ENCODE measurements around the gene ACP5.

ACP5 gene

GRCh38 chr19:11555246-11555645 is 22.2 kb downstream of the ACP5 start:
- in situ Hi-C loops (cut with HindIII; ENCODE audit: low sequenced_read_pairs): no loop called here
- no peak for TF ChIP-seq CTCF (IDR thresholded peaks at IDR 0.05; ENCODE audit: low read depth, low read length, missing control alignments)
- no peak for DNase-seq (ENCODE audit: low read depth)
- no peak overlapping the region for H3K4me3 ChIP-seq (ENCODE audit: low read depth, low read length)

GRCh38 chr19:11554160-11554559 is 23.3 kb downstream of the ACP5 start:
- in situ Hi-C loops (cut with HindIII; ENCODE audit: low sequenced_read_pairs): no loop called here
- no peak for DNase-seq (ENCODE audit: low read depth)
- no peak for TF ChIP-seq CTCF (IDR thresholded peaks at IDR 0.05; ENCODE audit: low read depth, low read length, missing control alignments)
- no peak overlapping the region for H3K4me3 ChIP-seq (ENCODE audit: low read depth, low read length)

- no peak overlapping the region for H3K4me3 ChIP-seq (ENCODE audit: low read depth, low read length)
- TF ChIP-seq CTCF (IDR thresholded peaks at IDR 0.05; ENCODE audit: low read depth, low read length, missing control alignments): no peak
- DNase-seq (ENCODE audit: low read depth): no peak
- in situ Hi-C loops (cut with HindIII; ENCODE audit: low sequenced_read_pairs): no loop called here
Observed at GRCh38 chr19:11552666-11553372, 24.6 kb downstream of the ACP5 start.

- TF ChIP-seq CTCF (IDR thresholded peaks at IDR 0.05; ENCODE audit: low read depth, low read length, missing control alignments): peak; percentile 49
- in situ Hi-C loops (cut with HindIII; ENCODE audit: low sequenced_read_pairs): no loop called here
- no peak overlapping the region for H3K4me3 ChIP-seq (ENCODE audit: low read depth, low read length)
- no peak for DNase-seq (ENCODE audit: low read depth)
Observed at GRCh38 chr19:11551603-11552235, 25.7 kb downstream of the ACP5 start.

GRCh38 chr19:11550265-11550664 is 27.2 kb downstream of the ACP5 start:
- no peak overlapping the region for H3K4me3 ChIP-seq (ENCODE audit: low read depth, low read length)
- in situ Hi-C loops (cut with HindIII; ENCODE audit: low sequenced_read_pairs): no loop called here
- no peak for TF ChIP-seq CTCF (IDR thresholded peaks at IDR 0.05; ENCODE audit: low read depth, low read length, missing control alignments)
- DNase-seq (ENCODE audit: low read depth): no peak

GRCh38 chr19:11549386-11549953 is 28.0 kb downstream of the ACP5 start:
- no peak overlapping the region for H3K4me3 ChIP-seq (ENCODE audit: low read depth, low read length)
- no peak for DNase-seq (ENCODE audit: low read depth)
- in situ Hi-C loops (cut with HindIII; ENCODE audit: low sequenced_read_pairs): no loop called here
- TF ChIP-seq CTCF (IDR thresholded peaks at IDR 0.05; ENCODE audit: low read depth, low read length, missing control alignments): no peak

Data from astrocyte of the cerebellum (primary cell).